ENCODE data around the gene LRP4.

Gene LRP4

GRCh38 chr11:46894506-46894905 lies 23.8 kb downstream of the LRP4 start:
- DNase-seq: no peak

GRCh38 chr11:46892838-46893237 lies 25.5 kb downstream of the LRP4 start:
- DNase-seq: no peak

- DNase-seq: no peak
Observed at GRCh38 chr11:46892109-46892508, 26.2 kb downstream of the LRP4 start.

GRCh38 chr11:46890665-46891064 lies 27.7 kb downstream of the LRP4 start:
- no peak for DNase-seq

GRCh38 chr11:46889689-46890475 lies 28.5 kb downstream of the LRP4 start:
- DNase-seq: peak; percentile 86 to 91 (median 87)

GRCh38 chr11:46889251-46889650 lies 29.1 kb downstream of the LRP4 start:
- no peak for DNase-seq

- DNase-seq: no peak
Observed at GRCh38 chr11:46888636-46889035, 29.7 kb downstream of the LRP4 start.

GRCh38 chr11:46886211-46886610 lies 32.1 kb downstream of the LRP4 start:
- DNase-seq: no peak

GRCh38 chr11:46879056-46879585 lies 39.2 kb downstream of the LRP4 start:
- no peak for DNase-seq

GRCh38 chr11:46877580-46877979 lies 40.8 kb downstream of the LRP4 start:
- DNase-seq: no peak

GRCh38 chr11:46876471-46876870 lies 41.9 kb downstream of the LRP4 start:
- DNase-seq: no peak

- DNase-seq: no peak
Observed at GRCh38 chr11:46874586-46874985, 43.8 kb downstream of the LRP4 start.

GRCh38 chr11:46868912-46869311 lies 49.4 kb downstream of the LRP4 start:
- DNase-seq: no peak

- peak in 1 of 3 donors; percentile 17 for DNase-seq
Observed at GRCh38 chr11:46865340-46865739, 53.0 kb downstream of the LRP4 start.

- DNase-seq: no peak
Observed at GRCh38 chr11:46860218-46860617, 58.1 kb downstream of the LRP4 start.

- peak; percentile 74 to 83 (median 82) for DNase-seq
Observed at GRCh38 chr11:46858920-46859546, 59.3 kb downstream of the LRP4 start.

GRCh38 chr11:46857666-46858065 lies 60.7 kb downstream of the LRP4 start:
- DNase-seq: peak; percentile 52 to 59 (median 58)

- peak; percentile 47 to 73 (median 72) for DNase-seq
Observed at GRCh38 chr11:46856605-46857343, 61.6 kb downstream of the LRP4 start.

GRCh38 chr11:46855863-46856262 lies 62.5 kb downstream of the LRP4 start:
- no peak for DNase-seq

- DNase-seq: no peak
Observed at GRCh38 chr11:46855167-46855566, 63.2 kb downstream of the LRP4 start.

GRCh38 chr11:46850829-46851380 lies 67.4 kb downstream of the LRP4 start:
- no peak for DNase-seq

- no peak for DNase-seq
Observed at GRCh38 chr11:46849631-46850030, 68.7 kb downstream of the LRP4 start.

- no peak for DNase-seq
Observed at GRCh38 chr11:46846510-46846830, 71.9 kb downstream of the LRP4 start.

Data from suppressor macrophage treated with lipopolysaccharide for 1 hour (primary cell).